Stimulated activated CD4-positive, alpha-beta T cell treated with anti-CD3 and anti-CD28 coated beads, Interleukin-4, amount 100 ng/mL, for 1 hour (primary cell): ENCODE data around the gene SPATA24.
"Not testable (repeated sequence)": the region's sequence is repeated elsewhere in the genome, so short reads cannot be mapped to it uniquely, and the experiment has no call there.

Experiments
- DNase-seq: peaks from one replicate; pipeline ENCODE4 v3.0.0-alpha.2; 2020

The SPATA24 gene

DNA sequence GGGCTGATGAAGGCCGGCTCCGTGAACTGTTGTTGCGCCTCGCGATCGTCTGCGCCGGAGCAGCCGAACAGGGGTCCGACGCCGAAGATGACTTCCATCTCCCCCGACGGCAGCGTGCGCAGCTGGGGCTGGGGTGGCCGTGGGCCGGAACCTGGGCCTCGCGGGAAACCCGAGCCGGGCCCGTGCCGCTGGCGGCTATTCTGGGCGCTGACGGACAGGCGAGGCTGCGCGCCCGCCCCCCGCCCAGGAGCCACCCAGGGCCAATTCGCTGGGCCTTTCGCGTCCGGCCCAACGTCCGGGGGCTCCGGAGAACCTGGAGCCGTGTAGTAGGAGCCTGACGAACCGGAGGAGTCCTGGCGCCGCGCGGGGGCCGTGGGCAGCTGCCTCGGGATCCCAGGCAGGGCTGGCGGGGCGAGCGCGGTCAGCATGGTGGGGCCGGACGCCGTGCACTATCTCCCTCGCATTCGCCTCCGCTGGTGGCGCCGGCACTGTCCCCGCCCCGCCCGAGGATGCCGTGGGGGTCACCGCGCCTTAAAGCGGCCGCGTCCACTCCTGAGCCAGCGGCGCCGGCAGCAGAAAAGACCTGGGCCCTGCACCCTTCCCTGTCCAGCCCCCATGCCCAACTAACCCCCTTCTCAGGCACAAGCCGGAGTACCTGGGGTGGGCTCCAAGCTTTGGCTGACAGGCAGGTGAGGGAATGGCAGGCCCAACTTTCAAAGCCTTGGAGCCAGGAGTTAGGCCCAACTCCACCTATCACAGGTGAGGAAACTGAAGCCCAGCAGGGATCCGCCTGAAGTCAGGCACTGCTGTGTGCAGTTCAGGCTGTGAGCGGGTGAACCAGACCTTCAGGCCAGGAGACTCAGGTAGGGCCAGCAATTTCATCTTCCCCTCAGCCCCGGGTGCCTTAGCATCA is 9.0 kb downstream of the SPATA24 start, which contains the start of gene PROB1:
PROB1 (minus strand) TSS at position 451 of the 913 bp plus-strand sequence; CDS start at position 428, 23 bp downstream.
- DNase-seq, result no peak

DNA sequence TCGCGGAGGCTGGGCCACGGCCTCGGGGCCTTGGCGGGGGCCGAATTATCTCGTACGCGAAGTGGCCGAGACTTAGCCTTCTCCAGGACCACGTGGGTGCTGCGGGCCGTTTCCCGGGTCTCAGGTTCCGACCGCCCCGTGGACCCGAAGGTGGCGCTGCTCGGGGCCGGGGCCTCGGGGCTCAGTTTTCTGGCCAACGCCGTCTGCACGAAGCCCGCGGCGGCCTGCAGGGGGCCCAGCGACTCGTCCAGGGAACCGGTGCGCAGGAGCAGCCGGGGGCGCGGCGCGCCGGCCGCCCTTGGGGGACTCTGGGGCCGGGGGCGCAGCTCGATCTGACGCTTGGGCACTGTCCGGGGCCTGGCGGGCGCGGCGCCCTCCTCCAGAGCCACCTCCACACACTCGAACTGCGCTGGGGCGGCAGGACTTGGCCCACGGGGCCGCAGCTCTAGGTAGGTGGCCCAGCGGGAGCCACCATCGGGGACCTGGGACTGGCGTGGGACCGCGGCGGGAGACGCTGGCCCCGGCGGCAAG is 9.7 kb downstream of the SPATA24 start:
- DNase-seq, result no peak

GRCh38 chr5:139393497-139394122 is 10.3 kb downstream of the SPATA24 start:
- no peak for DNase-seq

- peak; percentile 75 for DNase-seq
Measured at GRCh38 chr5:139392678-139393496, 11.0 kb downstream of the SPATA24 start.

GRCh38 chr5:139392324-139392677 is 11.6 kb downstream of the SPATA24 start:
- no peak for DNase-seq

GRCh38 chr5:139391570-139392323 is 12.1 kb downstream of the SPATA24 start:
- DNase-seq, result no peak

DNA sequence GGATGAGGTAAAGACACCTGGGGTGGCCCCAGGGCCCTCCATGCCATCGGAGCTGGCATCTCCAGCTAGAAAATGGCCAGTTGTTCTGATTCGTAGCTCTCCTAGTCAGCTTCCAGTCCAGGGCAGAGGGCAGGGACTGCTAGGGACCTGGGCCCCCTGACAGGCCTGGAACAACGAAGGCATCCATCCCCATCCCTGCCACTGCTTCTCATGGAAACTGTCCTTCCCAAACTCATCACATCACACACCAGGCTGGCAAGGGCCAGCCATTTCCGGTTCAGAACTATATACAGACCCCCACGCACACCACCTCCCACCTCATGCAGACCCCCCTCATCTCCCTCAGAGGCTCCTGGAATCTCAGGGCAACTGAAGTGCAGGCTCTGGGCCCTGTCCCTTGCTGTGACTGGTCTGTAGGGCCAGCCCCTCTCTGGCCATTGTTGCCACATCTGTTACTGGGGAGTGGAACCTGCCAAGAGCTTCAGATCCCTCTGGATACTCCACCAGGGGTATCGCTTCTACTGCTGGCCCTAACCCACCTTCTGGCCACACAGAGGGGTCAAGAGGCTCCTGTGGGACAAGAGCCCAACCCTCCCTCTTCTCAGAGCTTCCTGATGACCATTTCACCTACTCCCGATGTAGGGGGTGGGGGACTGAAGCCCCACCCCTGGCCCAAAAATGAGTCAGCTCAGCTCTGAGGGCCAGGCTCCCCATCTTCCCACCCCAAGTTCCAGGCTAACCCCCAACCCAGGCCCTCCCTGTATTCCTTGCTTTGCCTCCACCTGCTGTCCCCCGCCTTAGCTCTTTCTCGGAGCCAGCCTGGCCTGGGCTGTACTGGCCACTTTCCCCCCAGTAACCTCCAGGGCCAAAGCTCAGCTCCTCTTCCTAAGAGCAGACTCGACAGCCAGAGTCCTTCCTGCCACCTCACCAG is 13.0 kb downstream of the SPATA24 start:
- no peak for DNase-seq

GRCh38 chr5:139389701-139390638 is 13.9 kb downstream of the SPATA24 start, which contains the start of gene MZB1:
MZB1 (minus strand) TSS chr5:139389913; CDS start chr5:139389856, 57 bp downstream.
- no peak for DNase-seq

DNA sequence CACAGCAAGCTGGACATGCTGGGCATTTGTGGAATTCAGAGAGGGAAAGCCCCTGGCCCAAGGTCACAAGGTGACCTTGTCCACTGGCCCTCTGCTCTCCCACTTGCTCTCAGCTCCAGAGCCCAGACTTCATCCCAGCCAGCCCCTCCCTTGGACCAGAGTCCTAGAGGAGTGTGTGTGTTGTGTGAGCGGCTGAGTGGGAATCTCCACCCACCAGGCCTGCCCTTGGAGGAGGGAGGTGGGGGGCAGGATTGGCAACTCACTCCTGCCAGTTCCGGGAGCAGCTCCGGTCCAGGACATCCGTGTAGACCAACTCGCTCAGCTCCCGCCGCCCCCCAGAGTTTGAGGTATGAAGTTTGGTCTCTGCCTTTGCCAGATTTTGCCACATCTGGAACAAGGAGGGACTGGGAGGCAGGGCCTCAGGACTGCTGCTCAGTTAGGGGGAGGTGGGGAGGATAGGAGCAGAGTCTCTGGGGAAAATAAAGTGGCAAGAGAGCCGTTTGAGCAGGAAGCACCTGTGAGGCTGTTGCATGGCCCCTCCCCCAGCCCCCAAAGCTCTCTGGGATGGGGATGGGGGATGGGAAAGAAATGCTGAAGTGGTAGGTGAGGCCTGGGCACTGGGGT is 15.6 kb downstream of the SPATA24 start:
- DNase-seq, result no peak

DNA sequence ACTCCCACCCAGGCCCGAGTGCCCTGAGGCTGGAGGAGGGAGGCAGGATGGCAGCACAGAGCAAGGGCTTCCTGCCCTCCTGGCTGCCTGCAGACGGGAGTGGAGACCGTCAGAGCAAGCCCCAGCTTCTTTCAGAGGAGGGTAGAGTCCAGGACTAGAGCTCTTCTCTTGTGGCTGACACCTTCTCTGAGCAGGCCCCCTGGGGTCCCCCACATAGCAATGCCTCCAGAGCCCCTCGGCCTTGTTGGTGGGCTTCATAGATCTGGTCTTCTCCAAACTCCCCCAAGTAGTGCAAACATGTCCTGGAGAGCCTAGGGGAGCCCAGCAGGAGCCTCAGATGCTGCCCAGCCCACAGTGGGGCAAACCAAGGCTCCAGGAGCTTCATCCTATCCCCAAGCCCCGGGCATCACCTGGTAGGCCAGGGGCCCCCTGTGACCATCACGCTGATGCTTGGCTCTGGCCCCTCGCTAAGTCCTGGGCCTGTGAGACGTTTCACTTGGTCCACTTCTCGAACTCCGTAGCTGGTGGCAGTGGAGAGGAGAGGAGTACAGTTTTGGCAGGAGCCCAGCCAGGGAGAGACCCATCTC is 16.2 kb downstream of the SPATA24 start:
- DNase-seq, result no peak

DNA sequence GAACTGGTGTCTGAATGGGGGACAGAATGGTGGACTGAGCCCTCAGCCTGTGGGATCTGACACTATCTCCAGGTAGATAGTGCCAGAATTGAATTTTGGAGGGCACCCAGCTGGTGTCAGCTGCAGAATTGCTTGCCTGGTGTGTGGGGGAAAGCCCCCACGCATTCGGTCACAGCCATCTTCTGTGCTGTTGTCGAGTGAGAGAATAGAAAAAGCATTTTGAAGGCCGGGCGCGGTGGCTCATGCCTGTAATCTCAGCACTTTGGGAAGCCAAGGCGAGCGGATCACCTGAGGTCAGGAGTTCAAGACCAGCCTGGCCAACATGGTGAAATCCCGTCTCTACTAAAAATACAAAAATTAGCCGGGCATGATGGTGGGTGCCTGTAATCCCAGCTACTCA is 16.9 kb downstream of the SPATA24 start:
- not testable (repeated sequence) for DNase-seq

GRCh38 chr5:139386050-139386438 is 17.8 kb downstream of the SPATA24 start:
- DNase-seq, result no peak

DNA sequence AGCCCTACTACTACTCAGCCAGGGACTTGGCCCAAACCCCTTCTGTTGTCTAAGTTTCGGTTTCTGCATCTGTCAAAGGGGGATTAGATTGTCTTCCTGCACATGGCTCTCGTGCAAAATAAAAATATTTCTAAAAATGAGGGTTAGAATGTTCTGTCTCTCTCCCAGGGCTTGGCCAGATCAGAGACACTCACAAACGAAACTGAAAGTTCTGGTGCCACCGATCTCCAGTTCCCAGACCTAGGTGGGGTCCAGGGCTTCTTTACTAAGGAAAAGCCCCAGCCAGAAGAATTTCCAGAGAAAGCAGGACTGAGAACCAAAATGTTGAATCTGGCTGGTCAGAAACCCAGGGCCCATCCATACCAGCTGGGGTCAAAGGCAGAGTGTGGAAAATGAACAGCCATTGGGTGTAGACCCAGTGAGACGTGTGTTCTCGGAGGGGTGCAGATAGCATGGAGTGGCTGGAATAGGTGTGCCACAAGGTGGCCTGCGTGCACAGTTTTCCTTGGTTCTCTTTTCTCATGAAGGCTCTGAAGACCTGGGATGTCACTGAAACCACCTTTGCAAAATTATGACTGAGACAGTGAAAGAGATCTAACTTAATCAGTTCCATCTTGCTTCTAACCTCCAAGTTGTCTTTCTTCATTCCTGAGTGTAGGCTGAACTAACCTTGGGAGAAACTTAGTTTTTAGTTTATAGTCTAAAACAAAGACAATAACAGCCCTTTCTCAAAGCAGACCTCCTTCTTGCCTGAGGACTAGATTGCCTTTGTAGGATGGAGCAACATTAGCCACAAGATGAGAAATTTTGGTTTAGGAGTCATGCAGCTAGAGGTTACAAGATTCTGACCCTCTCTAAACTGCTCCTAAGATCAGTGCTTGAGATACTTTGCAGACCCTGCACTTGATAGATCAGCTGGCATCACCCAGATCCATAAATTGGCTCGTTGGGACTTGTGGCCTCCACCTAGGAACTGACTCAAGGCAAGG is 18.5 kb downstream of the SPATA24 start:
- DNase-seq, result no peak

GRCh38 chr5:139384591-139385051 is 19.3 kb downstream of the SPATA24 start:
- DNase-seq, result no peak

DNA sequence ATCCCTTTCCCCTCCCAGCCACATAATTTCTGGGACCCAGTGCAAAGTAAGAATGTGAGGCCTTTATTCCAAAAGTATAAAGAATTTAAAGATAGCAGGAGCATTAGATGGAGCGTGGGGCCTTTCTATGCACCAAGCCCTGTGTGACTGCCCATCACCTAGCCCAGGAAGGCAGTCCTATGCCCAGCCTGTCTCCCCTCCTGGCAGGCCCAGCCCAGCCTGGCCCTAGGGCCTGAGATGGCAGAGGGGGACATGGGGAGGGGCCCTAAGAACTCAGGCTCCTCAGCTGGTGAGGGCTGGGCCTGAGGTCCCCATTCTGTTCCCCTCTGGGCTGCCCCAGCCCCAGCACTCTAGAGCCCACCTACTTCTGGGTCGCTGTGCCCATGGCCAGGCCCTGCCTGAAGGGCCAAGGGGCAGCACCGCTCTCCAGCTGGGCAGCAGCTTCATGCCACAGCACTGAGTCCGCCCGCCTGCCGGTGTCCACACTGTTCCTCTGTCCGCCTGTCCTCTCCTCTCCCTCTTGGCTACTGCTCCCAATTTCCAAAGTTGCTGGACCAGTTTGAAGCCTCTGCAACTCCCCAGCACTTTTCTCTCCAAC is 19.8 kb downstream of the SPATA24 start:
- DNase-seq, result no peak

- DNase-seq, result no peak
Measured at GRCh38 chr5:139383275-139383992, 20.5 kb downstream of the SPATA24 start, which contains the start of gene SLC23A1. SLC23A1 (minus strand) TSS chr5:139383297; CDS start chr5:139383253, 44 bp downstream.
